Smooth muscle cell of the brain vasculature (primary cell): ENCODE measurements around the gene IPCEF1.

ENCODE experiments used
- DNase-seq: peaks from one replicate; pipeline ENCODE4 v3.0.0-alpha.2; 2012; ENCODE audit warnings: low read depth, low spot score

IPCEF1 gene

DNA sequence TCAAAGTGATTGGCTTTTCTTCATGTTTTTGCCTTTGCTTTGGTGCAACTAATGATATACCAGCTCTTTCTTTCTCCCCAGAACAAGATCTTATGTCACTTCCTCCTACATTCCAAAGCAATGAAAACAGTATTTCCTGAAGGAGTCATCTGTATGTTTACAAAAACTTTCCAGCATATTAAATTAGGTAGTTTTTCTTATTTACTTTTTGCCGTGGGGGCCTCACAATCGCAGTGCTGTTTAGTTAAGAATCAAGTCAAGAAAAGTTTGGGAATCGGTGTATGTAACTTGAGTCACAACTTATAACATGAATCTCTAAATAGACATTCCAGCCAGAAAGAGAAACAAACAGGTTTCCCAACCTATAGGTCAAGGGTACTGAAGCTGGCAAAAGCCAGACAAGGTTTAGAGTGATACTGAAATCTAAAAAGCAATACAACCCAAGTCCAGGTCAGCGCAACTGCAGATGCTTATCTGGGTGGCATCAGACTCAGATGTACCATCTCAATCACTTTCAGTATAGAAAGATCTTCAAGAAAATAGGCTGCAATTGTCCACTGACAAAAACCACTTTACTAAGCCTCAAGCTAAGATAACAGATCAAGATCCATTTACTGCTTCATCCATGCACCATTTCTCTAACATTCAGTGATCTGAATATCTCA, 63.6 kb downstream of the IPCEF1 start:
- DNase-seq = no peak

DNA sequence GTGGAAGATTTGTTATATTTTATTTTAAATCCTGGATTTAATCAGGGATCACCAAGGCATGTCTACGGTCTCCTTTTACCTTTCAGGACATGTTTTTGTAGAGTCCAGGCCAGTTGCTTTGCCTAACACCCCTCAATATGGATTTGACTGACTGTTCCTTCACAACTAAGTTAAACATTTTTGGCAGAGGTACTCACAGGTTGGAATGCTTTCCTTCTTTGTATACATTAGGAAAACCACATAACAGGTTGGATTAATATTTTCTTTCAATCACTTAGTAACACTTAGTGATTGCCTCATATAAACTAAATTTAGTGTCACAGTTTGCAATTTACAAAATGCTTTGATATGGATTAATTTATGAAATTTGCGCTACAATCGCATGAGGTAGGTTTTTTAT, 64.5 kb downstream of the IPCEF1 start:
- DNase-seq = no peak

DNA sequence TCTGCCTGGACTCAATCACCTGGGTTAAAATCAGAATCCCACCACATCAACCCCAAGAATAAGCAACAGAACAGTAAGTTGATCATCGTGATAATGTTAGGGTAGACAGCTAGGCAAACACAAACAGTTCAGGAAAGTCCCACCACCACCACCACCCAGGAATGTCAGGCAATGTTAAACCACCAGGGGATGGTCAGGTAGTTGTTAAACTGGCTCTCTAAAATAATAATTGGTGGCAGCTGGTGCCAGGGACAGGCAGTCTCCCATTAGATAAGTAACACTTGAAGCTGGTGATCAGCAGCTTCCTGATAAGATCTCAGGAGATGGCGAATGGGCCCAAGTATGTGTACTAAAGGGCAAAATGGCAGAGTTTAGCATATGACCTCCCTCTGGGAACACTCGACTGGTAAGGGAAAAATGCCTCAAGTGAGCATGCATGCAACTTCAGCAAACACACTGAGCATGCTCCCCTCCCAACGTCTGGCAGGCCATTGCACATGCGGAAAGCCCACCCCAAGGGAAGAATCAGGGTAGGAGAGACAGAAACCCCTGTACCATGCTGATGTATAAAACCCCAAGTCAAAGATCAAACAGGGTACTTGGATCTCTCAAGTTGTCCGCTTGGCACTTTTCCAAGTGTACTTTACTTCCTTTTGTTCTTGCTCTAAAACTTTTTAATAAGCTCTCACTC, 66.6 kb downstream of the IPCEF1 start:
- no peak for DNase-seq

DNA sequence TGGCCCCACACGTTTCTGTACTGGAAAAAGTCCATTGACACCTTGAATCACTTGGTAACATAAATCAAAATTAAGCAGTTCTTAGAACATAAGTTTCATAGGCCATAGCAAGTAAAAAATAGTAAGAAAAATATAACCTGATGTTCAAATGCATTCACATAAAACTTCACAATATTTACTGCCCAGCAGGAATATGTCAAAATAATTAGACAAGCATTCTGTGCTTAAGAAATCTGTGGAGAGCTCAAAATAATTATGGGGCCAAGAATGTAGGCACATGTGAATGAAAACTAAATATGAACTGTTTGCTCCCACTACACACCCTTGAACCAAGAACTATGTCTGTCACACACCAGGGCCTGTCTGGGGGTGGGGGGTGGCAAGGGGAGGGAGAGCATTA, 70.8 kb downstream of the IPCEF1 start:
- no peak for DNase-seq

DNA sequence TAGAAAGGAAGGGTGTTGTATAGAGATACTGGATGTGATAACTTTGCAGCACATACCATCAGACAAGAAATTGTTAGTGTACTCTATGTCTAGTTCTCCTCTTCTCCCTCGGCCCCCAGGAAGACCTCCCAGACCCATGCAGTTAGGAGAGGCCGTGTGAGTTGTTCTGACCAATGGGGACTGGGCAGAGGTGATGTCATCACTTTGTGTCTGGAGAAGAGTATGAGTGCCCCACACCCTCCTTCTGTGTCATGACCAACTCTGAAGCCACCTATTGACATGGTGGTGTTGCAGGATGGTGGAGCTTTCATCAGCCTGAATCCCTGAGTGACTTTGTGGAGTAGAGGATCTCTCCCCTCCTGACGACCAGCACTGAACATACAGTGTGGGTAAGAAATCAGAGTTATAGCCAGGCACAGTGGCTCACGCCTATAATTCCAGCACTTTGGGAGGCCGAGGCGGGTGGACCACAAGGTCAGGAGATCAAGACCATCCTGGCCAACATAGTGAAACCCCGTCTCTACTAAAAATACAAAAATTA, 72.2 kb downstream of the IPCEF1 start:
- DNase-seq = no peak

DNA sequence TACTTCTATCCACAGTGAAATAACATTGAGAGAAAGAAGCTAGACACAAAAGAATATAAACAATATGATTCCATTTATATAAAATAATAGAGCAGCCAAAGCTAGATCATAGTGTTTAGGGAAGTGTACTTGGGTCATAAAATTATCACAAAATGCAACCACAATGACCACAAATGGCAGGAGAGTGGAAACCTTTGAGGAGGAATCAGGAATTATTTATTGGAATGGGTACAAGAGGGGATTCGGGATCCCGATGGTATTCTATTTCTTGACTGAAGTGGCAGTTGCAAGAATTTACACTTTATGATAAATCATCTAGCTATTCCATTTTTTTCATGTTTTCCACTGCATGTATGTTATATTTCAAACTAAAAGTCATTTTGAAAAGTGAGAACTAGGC, 76.1 kb downstream of the IPCEF1 start:
- DNase-seq = no peak

DNA sequence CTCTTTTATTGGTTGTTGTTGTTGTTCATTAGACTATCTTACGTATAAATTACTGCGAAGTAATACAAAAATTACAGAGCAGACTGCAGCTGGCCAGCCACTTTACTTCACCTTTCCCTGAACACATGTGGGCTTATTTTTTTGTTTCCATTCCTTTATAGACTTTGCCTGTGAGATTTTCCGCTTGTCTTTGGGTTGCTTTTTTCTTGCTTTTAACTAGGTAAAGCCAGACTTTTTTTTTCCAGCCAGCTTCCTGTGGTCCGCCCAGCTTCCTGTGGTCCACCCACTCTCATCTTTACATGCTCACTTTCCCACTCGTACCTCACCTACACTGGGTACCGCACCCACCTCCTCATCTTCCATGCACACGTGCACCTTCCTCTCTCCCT, 79.0 kb downstream of the IPCEF1 start:
- DNase-seq = no peak

DNA sequence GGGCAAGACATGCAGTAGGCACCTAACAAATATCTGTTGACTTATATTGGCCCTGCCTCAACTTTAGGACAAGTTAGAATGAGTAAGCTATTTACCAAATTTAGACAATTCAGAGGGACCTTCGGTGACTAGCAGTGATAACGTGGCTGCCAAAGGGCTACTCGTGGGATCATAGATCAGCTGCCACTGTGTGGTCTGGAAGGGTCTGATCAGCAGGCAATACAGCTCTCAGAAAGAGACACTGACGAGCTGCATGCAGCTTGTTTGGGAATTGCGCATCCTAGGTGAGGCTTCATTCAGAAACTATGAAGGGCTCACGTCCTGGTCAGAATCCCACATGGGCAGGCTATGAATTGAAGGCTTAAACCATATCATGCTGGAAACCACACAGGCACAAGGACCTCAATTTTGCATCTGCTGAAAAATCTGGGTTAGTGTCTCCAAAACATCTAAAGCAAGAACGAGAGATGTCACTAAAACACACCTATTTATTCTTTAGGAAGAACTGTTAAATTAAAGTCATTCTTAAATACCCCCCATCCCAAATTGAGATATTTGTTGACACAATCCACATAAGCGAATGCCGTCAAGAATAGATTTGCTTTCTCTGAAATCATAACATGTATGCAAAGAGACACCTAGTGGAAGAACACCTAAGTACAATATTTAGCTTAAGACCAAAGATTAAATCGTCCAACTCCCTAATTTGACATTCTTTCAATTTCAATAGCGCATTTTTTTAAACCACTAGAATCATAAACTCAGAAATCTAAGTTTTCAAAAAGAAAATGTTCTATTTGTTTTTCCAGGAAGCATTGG, 79.6 kb downstream of the IPCEF1 start:
- no peak for DNase-seq

DNA sequence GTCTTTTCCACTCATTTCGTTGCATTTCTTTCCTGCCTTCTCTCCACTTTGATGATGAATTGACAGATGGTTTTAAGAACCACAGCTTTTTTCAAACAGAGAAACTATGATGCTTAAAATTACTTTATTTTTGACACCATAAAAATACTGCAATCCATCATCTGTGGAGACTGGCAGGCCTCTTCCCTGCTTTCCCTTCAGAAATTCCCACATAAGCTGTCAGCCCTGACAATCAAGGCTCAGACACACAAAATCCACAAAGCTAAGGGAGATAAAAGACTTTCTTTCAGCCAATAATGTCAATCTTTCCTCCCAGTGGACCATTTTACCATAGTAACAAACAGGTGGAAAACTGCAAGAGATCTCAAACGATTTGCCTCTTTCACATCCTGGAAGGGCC, 82.4 kb downstream of the IPCEF1 start:
- DNase-seq = no peak

DNA sequence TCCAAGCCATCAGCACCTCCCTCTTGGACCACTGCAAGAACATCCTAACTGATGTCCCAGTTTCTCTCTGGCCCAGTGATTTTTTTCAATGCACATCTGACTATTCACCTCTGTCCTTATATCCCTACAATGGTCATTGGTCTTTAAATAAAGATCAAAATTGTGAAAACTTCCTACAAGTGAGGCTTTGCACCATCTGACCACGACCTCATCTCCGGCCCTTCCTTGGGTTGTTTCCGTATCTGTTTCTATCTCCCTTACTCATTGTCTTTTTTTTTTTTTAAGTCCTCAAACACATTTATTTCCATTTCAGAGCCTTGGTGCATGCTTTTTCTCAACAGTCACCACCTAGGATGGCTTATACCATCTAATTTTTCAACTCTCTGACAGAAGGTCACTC, 88.1 kb downstream of the IPCEF1 start:
- no peak for DNase-seq

DNA sequence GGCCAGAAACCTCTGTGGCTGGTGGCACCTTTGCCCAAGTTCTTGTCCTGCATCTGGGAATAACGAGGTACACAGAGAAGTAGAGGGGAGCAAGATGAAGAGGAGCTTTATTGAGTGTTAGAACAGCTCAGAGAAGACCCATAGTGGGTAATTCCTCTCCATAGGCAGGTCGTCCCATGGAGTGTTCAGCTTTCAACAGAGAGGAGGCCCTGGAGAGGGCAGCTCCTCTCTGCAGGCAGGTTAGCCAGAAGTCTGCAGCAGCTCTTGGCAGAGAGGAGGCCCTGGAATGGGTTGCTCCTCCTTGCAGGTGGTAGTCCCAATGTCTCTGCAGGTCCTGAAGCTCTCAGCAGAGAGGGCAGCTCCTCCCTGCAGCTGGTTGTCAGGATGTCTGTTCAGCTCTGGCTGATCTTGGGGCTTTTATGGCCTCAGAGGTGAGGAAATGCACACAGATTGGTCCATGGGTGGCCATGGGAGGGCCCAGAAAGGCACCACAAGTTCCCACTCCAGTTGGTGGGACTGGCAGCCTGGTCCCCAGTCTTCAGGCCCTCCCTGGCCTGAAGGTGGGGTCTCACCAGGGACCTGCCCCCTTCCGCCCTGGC, 89.0 kb downstream of the IPCEF1 start:
- no peak for DNase-seq

DNA sequence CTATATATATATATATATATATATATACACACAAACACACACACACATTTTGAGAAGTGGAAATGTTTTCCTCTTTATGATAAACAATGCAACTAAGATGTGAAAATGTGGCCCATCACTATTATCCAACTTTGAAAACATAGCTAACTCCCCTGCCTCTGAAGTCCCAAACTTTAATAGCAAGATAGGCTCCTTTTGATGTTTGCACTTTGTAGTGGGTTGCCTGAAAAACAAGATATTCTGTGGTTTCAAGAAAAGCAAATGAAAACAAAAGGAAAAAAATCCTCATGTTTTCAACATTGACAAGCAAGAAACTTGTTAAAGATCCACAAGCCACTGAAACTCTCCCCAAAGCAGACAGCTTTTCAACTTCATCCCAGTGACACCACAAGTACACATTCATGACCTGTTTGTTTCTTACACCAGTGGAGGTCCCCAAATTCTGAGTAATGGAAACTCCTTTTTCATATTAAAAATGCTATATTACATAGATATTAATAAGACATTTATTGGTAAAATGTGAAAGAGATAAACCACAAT, 90.0 kb downstream of the IPCEF1 start:
- no peak for DNase-seq

DNA sequence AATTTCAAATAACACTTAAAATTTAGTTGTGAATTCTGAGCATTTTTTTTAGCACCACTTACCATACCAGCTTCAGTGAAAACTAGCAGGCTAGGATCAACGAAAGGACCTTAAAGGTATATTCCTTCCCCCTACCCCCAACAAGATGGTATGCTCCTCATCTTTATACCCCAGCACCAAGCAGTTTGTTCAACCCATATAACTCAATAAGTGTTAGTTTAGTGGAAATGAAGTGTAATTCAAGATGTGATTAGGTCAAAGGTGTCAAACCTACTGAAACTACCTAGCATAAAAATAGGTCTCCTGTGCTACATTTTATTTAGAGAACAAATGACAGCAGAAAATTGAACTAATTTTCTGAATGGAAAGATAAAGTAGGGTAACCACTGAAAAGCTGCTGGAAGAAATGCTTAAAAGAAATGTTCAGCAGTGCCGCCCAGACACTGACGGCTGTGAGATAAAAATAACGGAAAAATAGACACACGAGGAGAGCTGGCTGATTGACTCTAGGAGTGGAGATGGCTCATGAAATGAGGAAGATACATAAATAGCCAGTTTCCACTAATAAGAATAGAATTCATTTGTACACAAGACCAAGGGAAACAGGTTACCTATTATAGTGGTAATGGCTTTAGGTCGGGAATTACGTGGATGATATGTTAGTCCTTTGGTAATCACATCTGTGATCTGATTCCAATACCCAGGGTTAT, 94.8 kb downstream of the IPCEF1 start:
- no peak for DNase-seq

DNA sequence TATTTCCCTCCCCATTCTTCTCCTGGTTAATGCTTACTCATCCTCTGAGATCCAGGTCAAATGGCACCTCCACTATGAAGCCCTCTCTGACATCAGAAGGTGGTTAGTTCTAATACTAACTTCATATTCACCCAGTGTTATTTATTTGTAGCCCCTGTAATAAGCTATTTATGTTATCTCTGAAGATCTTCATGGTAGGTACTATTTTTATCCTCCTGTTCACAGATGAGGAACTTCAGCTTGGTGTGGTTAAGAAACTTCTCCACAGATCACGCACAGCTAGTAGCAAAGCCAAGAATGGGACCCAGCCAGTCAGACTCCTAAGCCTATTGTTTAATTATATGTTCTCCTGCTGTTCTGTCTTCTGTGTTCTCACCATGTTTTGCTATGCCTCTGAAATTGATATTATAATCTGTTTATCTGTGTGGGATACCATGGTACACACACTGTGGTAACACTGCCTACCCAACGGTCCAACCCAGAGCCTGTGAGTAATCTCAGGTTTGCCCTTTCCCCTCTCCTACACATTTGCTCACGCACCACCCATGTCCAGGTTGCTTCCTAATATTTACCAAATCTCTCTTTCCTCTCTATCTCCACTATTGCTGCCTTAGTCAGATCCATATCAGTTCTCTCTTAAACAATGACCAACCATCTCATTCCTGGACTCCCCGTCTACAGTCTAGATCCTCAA, 98.4 kb downstream of the IPCEF1 start:
- DNase-seq = no peak

DNA sequence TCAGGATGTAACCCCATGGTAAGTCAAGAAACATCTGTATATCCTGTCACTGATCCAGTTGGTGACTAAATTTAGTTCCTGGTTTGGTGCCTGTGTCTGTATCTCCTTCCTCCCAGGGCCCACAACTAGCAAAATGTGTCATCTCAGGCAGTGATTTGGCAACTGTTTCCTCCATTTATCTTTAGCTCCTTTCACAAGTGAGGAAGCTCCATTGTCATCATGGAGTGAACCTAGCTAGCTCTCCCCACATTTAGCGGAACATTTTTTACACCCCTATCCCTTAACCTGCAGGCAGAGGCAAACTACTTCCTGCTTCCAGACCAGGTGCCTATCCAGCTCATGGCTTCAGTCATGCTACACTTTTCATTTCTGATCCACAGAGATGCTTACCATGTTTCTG, 99.5 kb downstream of the IPCEF1 start:
- DNase-seq = no peak

DNA sequence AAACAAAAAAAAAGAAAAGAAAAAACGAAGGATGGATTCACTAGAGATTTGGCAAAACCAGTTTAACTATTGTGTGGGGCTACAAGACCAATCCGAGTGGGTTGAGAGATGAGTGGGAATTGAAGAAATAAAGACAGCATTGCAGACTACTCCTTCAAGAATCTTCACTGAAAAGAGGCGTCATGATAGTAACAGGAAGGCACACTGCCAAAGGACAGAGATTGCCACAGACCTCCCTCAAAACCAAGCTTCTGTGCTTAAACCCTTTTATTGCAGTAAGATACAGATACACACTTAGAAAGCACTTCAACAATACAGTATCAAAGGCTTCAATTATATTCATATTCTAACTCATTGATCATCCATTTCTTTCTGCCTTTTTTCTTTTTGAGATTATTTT, 103.9 kb downstream of the IPCEF1 start:
- DNase-seq = no peak

DNA sequence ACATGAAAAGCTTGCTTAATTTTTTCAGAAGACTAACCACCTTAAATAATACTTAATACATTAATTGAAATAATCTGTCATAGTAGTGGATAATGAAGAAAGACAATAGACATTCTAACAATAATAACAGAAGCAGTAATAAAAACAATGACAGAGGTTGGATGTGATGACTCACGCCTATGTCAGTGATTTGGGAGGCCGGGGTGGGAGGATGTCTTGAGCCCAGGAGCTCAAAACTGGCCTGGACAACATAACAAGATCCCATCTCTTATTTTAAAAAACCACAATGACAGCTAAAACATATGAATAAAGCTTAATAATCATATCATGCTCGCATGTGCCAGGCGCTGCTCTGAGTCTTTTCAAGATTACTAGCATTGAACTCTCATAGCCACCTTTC, 105.5 kb downstream of the IPCEF1 start:
- no peak for DNase-seq

DNA sequence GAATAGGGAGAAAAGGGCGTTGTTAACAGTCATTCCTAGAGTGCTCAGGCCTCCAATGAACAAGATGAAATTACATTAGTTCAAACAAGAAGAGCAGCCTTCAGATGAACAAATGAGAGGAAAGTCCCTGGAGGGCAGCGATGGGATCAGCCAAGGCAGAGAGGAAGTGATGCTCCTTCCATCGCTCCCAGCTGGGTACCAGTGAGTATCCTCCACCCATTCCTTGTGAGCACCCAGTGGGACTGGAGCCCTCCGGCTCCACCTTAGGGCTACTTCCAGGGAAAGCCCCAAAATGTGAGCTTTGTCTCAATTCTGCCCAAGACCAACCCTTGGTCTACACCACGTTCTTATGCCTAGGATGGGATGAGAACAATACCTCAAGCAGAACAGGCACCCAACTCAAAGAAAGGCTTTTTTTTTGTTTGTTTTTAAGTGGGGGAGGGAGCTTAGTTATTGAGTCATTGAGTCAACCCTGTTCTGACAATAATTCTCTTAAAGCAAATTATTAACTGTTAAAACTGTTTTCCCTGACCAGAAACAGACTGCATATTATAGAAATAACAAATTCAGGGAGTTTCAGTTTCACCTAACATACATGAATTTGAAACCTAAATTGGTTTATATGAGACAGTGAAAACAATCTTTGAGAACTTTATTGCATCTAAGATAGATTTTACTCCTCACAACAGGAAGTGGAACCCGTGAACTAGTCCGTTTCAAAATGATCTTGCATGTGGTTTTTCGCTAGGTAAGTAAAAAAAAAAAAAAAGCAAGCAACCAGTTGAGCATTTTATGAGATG, 106.9 kb downstream of the IPCEF1 start:
- DNase-seq = no peak

DNA sequence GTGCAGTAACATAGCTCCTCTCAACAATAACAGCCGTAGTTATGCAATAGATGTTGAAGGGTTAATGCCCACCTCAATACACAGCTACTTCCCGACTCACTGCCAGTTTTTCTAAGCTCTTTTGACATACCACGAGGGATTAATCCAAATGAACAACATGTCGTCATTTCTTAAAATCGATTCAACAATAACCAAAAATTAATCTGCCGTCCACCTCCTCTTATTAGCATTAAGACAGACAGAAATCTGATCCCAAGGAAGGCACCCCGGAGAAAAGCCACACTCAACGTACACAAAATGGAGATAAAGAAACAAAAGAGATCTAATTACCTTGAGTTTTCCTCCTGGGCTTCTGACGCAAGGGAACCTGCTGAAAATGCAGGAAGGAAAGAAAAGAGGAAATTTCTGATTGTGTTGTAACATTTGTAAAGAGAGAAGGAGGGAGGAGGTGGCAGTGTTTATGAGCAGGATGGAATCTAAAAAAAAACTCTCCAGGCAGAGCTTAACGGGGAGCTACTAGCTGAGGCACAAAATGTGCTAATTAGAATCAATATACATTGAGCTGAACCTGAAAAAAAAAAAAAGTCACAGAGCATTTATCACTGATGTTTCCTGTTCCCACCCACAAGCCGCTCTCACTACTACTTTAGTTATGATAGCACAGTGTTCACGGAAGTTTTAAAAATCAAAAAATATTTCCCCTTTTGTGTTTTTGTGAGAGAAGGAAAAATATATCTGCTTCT, 109.3 kb downstream of the IPCEF1 start:
- no peak for DNase-seq
